A549 (cell line): ENCODE data around the gene B3GNT7. TPM values are rescaled to one million over a fixed set of nuclear protein-coding genes. Genes with fewer than 3 reads are reported as not detected.
"Not testable (repeated sequence)": the region's sequence is repeated elsewhere in the genome, so short reads cannot be mapped to it uniquely, and the experiment has no call there.

Experiments used
- ATAC-seq, 2 experiments: fragments of 200-7000 bp in 1 of 2; fragments of >200 bp in 1 of 2; cut with Nextera tagmentation in 1 of 2; cut with Tn5 transposase in 1 of 2; 3 replicates each; pipeline versions ENCODE4 v1.8.0 to v1.9.1; 2018 to 2020; ENCODE audit warnings: mild to moderate bottlenecking in 1 of 2, moderate library complexity in 1 of 2
- CTCF ChIA-PET: fragments of 300-600 bp; sonication (Branson Sonifier 250); formaldehyde crosslinking; extraction: SDS; loops from one replicate; lab custom pipeline; 2021; ENCODE audit warnings: antibody characterized with exemption, inconsistent platforms; lab: Yijun Ruan, JAX
- POLR2A ChIA-PET: fragments of 350-600 bp; formaldehyde crosslinking; extraction: SDS; loops from one replicate; lab custom pipeline; 2021; ENCODE audit warnings: antibody characterized with exemption, inconsistent platforms; lab: Yijun Ruan, JAX
- DNase-seq, 2 experiments: peaks; one replicate each; pipeline versions ENCODE4 v3.0.0 to v3.0.0-alpha.2; 2011 to 2016; ENCODE audit warnings: low read depth in 1 of 2, low spot score in 1 of 2
- FAIRE-seq: peaks from 2 replicates; lab custom pipeline; 2011; peaks lifted over from hg19 to GRCh38; lab: Jason Lieb, UNC
- H3K27ac ChIP-seq, 2 experiments: fragments of >200 bp; sonication (Bioruptor Twin); formaldehyde crosslinking; 3 replicates each; pipeline ENCODE4 v1.5.1; 2016 to 2017
- H3K4me1 ChIP-seq: fragments of >200 bp; sonication (Bioruptor Twin); formaldehyde crosslinking; 3 replicates; pipeline ENCODE4 v1.6.1; 2016
- H3K4me2 ChIP-seq: fragments of >200 bp; sonication (Bioruptor Twin); formaldehyde crosslinking; 3 replicates; pipeline ENCODE4 v1.6.1; 2016
- H3K4me3 ChIP-seq: fragments of >200 bp; sonication (Bioruptor Twin); formaldehyde crosslinking; 3 replicates; pipeline ENCODE4 v1.5.1; 2016
- H3K9me3 ChIP-seq: fragments of >200 bp; sonication (Bioruptor Twin); formaldehyde crosslinking; 3 replicates; pipeline ENCODE4 v1.6.1; 2016
- CBX8 ChIP-seq: fragments of 200-600 bp; sonication (generic); IDR thresholded peaks from 2 replicates; pipeline ENCODE4 v1.6.1; 2016
- CEBPB ChIP-seq, 2 experiments: fragments of >200 bp in 1 of 2; sonication (Bioruptor Twin) in 1 of 2; formaldehyde crosslinking in 1 of 2; IDR thresholded peaks; 2 replicates each; pipeline ENCODE4 v1.6.1; 2012 to 2016
- CHD2 ChIP-seq: fragments of 150-350 bp; IDR thresholded peaks from 2 replicates; pipeline ENCODE4 v1.6.1; 2014; ENCODE audit warnings: low read length; ENCODE audit not compliant: partially characterized antibody
- CTCF ChIP-seq: fragments of >200 bp; sonication (Bioruptor Twin); formaldehyde crosslinking; IDR thresholded peaks from 3 replicates; pipeline ENCODE4 v1.5.1; 2016
- EHF ChIP-seq: fragments of 250-450 bp; sonication (Bioruptor Pico); IDR thresholded peaks from 2 replicates; pipeline ENCODE4 v1.5.0; 2020; ENCODE audit warnings: mild to moderate bottlenecking
- ELK1 ChIP-seq: fragments of 150-350 bp; IDR thresholded peaks from 2 replicates; pipeline ENCODE4 v1.6.1; 2014; ENCODE audit warnings: low read depth, mild to moderate bottlenecking, low read length
- HMGXB4 ChIP-seq: fragments of 250-450 bp; sonication (Bioruptor Pico); IDR thresholded peaks from 2 replicates; pipeline ENCODE4 v1.5.0; 2021; ENCODE audit warnings: mild to moderate bottlenecking, moderate library complexity, borderline replicate concordance
- HOXA7 ChIP-seq: fragments of 250-450 bp; sonication (Bioruptor Pico); IDR thresholded peaks from 2 replicates; pipeline ENCODE4 v1.5.0; 2020; ENCODE audit warnings: mild to moderate bottlenecking, moderate library complexity
- JUNB ChIP-seq: fragments of >200 bp; sonication (Bioruptor Twin); formaldehyde crosslinking; IDR thresholded peaks from 2 replicates; pipeline ENCODE4 v1.6.1; 2016
- KDM5A ChIP-seq: fragments of 200-600 bp; sonication (generic); IDR thresholded peaks from 2 replicates; pipeline ENCODE4 v1.6.1; 2016; ENCODE audit warnings: antibody characterized with exemption, mild to moderate bottlenecking
- MAX ChIP-seq: IDR thresholded peaks from 2 replicates; pipeline ENCODE4 v1.6.1; 2012
- NPAS2 ChIP-seq: fragments of 250-450 bp; sonication (Bioruptor Pico); IDR thresholded peaks from 2 replicates; pipeline ENCODE4 v1.8.0; 2022; ENCODE audit warnings: mild to moderate bottlenecking, moderate library complexity, borderline replicate concordance
- RARB ChIP-seq: fragments of 250-450 bp; sonication (Bioruptor Pico); IDR thresholded peaks from 2 replicates; pipeline ENCODE4 v1.8.0; 2021; ENCODE audit warnings: mild to moderate bottlenecking, moderate library complexity
- RCOR1 ChIP-seq: fragments of 150-350 bp; IDR thresholded peaks from 2 replicates; pipeline ENCODE4 v1.6.1; 2014; ENCODE audit warnings: antibody characterized with exemption, low read length, low read depth
- SREBF2 ChIP-seq: fragments of 450-650 bp; IDR thresholded peaks from 2 replicates; pipeline ENCODE4 v1.6.1; 2014; ENCODE audit warnings: mild to moderate bottlenecking, moderate library complexity
- TP53 ChIP-seq: fragments of 250-450 bp; sonication (Bioruptor Pico); IDR thresholded peaks from 2 replicates; pipeline ENCODE4 v1.5.0; 2021; ENCODE audit warnings: mild to moderate bottlenecking, moderate library complexity
- ZNF302 ChIP-seq: fragments of 250-450 bp; sonication (Bioruptor Pico); IDR thresholded peaks from 2 replicates; pipeline ENCODE4 v1.9.0; 2021; ENCODE audit warnings: inconsistent platforms, mild to moderate bottlenecking, moderate library complexity
- WGBS: methylation state at CpG from one replicate; pipeline ENCODE4 v1.1.6; 2017; ENCODE audit errors: missing lambda C conversion rate; 5-methylcytosine and 5-hydroxymethylcytosine counted together
- polyA plus RNA-seq, 4 experiments: library from polyadenylated mRNA; depleted of rRNA in 3 of 4; stranded (reverse); fragments of >200 nt; fragmentation: RNase III in 1 of 4; extraction: RNeasy Plus Mini Kit Qiagen cat#74134 plus additional on column Dnase treatment in 1 of 4; gene quantifications; 2 replicates in 3 of 4; 3 replicates in 1 of 4; pipeline ENCODE4 v1.2.3, GENCODE V29; 2011 to 2017

Gene B3GNT7
- polyA plus RNA-seq, 2 of the 4 experiments (the other 2 are of a cell fraction): 0.48 to 0.96 TPM

GRCh38 chr2:231348173-231348572, 47.3 kb upstream of the B3GNT7 start:
- Histone ChIP-seq H3K4me2 (no peak overlapping the region), H3K27ac (no peak overlapping the region), H3K4me3 (no peak overlapping the region), H3K9me3 (no peaks in the 10 kb centered on the region), H3K4me1 (no peaks in the 10 kb centered on the region)
- FAIRE-seq: no peak
- peak in 1 of 2 experiments; percentile 44; a peak in 3 of 6 replicates for ATAC-seq
- CTCF ChIA-PET: interaction anchor here (1.4 kb wide), 1 partner anchor 13 kb away, joined by 3 read pairs; no protein-coding TSS in a partner anchor
- peak in 1 of 2 experiments; percentile 44 for DNase-seq
- POLR2A ChIA-PET: no interaction called here
- no peak for TF ChIP-seq ELK1
- TF ChIP-seq JUNB: no peak
- TF ChIP-seq RCOR1: no peak
- no peak for TF ChIP-seq CBX8
- TF ChIP-seq ZNF302 (CRISPR knock-in tag): no peak
- no peak for TF ChIP-seq KDM5A
- no peak for TF ChIP-seq CTCF
- no peak for TF ChIP-seq TP53 (CRISPR knock-in tag)
- no peak for TF ChIP-seq NPAS2 (CRISPR knock-in tag)
- TF ChIP-seq MAX: no peak
- 74% methylated on average over 2 of the region's 2 CpGs for WGBS

GRCh38 chr2:231348704-231349373, 46.7 kb upstream of the B3GNT7 start:
- no peak for ATAC-seq
- POLR2A ChIA-PET: no interaction called here
- no peaks in the 10 kb centered on the region for H3K4me1 ChIP-seq
- TF ChIP-seq CEBPB (IDR thresholded peaks at IDR 0.05) (no peak), SREBF2 (no peak), CTCF (no peak), RCOR1 (no peak), RARB (CRISPR knock-in tag) (no peak), HMGXB4 (CRISPR knock-in tag) (no peak), CHD2 (no peak), HOXA7 (CRISPR knock-in tag) (no peak), EHF (CRISPR knock-in tag) (no peak)
- H3K4me2 ChIP-seq: no peak overlapping the region
- no peak for DNase-seq
- H3K27ac ChIP-seq: no peak overlapping the region
- no peaks in the 10 kb centered on the region for H3K9me3 ChIP-seq
- 91% methylated on average over 5 of the region's 5 CpGs for WGBS
- no peak overlapping the region for H3K4me3 ChIP-seq
- no peak for FAIRE-seq
- CTCF ChIA-PET: interaction anchor here (0.9 to 1.4 kb wide), 2 partner anchors 12 to 121 kb away, joined by 3 to 4 read pairs; no protein-coding TSS in a partner anchor

- H3K4me3 ChIP-seq, DNase-seq, H3K27ac ChIP-seq, ATAC-seq, POLR2A ChIA-PET, H3K9me3 ChIP-seq, FAIRE-seq, H3K4me1 ChIP-seq, H3K4me2 ChIP-seq: not testable (repeated sequence)
- 90% methylated on average over 10 of the region's 10 CpGs for WGBS
- CTCF ChIA-PET: interaction anchor here (0.9 to 1.4 kb wide), 3 partner anchors 12 to 167 kb away, joined by 3 to 4 read pairs (median 3); no protein-coding TSS in a partner anchor
These were observed 46.2 kb upstream of the B3GNT7 start for GRCh38 chr2:231349374-231349735.
